VCaP (cell line): Measurements from ENCODE around the gene ACP1.

Experiments used
- H3K27ac ChIP-seq: fragments of 450-650 bp; 2 replicates; pipeline ENCODE4 v1.5.1; 2017
- CTCF ChIP-seq: fragments of 450-650 bp; conservative IDR thresholded peaks from 2 replicates; pipeline ENCODE4 v1.5.1; 2017; ENCODE audit warnings: mild to moderate bottlenecking, moderate library complexity

The ACP1 gene

GRCh38 chr2:273333-273732, 8.6 kb downstream of the ACP1 start:
- no peak overlapping the region for H3K27ac ChIP-seq
- no peak for TF ChIP-seq CTCF

- TF ChIP-seq CTCF: peak; percentile 25; the same call in 1 of the 2 replicates
- H3K27ac ChIP-seq: no peak overlapping the region
These were observed 9.8 kb downstream of the ACP1 start for GRCh38 chr2:274503-274902.

GRCh38 chr2:275466-275865, 10.7 kb downstream of the ACP1 start:
- no peak for TF ChIP-seq CTCF
- H3K27ac ChIP-seq: no peak overlapping the region

GRCh38 chr2:278312-278926, 13.7 kb downstream of the ACP1 start:
- no peak for TF ChIP-seq CTCF
- no peak overlapping the region for H3K27ac ChIP-seq

- H3K27ac ChIP-seq: no peak overlapping the region
- TF ChIP-seq CTCF: no peak
These were observed 14.2 kb downstream of the ACP1 start for GRCh38 chr2:278927-279320.

- H3K27ac ChIP-seq: no peak overlapping the region
- no peak for TF ChIP-seq CTCF
These were observed 14.6 kb downstream of the ACP1 start for GRCh38 chr2:279366-279765.

- TF ChIP-seq CTCF: no peak
- no peak overlapping the region for H3K27ac ChIP-seq
These were observed 15.4 kb downstream of the ACP1 start for GRCh38 chr2:279956-280649.
